ENCODE results near the gene NLK.

- TF ChIP-seq TAF1 (IDR thresholded peaks at IDR 0.05; ENCODE audit: borderline replicate concordance, low read depth, low read length) (no peak), POLR2A (IDR thresholded peaks at IDR 0.05; ENCODE audit: low read depth, low read length) (no peak)
Observed at GRCh38 chr17:28097254-28097653, 54.8 kb downstream of the NLK start.

Data from GM12892 (cell line).